Posterior cingulate gyrus (tissue), 11 donors: Measurements from ENCODE around the gene POLR3A.

ENCODE experiments used
- DNase-seq, 10 donors: peaks; one replicate each; pipeline versions ENCODE4 v3.0.0 to v3.0.0-alpha.2; 2020 to 2021; ENCODE audit warnings: mixed read lengths in 3 of 10
- intact Hi-C: fragments of 100-400 bp; cut with DNase I; formaldehyde crosslinking; loops from one replicate; pipeline ENCODE4 v1.15.1; 2023

Gene POLR3A

GRCh38 chr10:77925795-77926565 lies 103.3 kb downstream of the POLR3A start:
- peak in 9 of 10 donors; percentile 45 to 93 (median 69) for DNase-seq
- intact Hi-C loops = loop anchor here (1.0 kb wide), 1 partner anchor 80 kb away; no protein-coding TSS in a partner anchor

GRCh38 chr10:77925410-77925794 lies 103.9 kb downstream of the POLR3A start:
- peak in 7 of 10 donors; percentile 22 to 85 (median 49) for DNase-seq
- intact Hi-C loops = no loop called here

GRCh38 chr10:77922566-77923179 lies 106.6 kb downstream of the POLR3A start:
- no peak for DNase-seq
- intact Hi-C loops = no loop called here

GRCh38 chr10:77922055-77922454 lies 107.3 kb downstream of the POLR3A start:
- intact Hi-C loops = no loop called here
- DNase-seq = no peak

GRCh38 chr10:77921395-77921794 lies 107.9 kb downstream of the POLR3A start:
- intact Hi-C loops = no loop called here
- peak in 1 of 10 donors; percentile 86 for DNase-seq

- intact Hi-C loops = no loop called here
- DNase-seq = peak in 1 of 10 donors; percentile 75
These were observed 108.8 kb downstream of the POLR3A start for GRCh38 chr10:77920495-77920894.

- intact Hi-C loops = no loop called here
- DNase-seq = no peak
These were observed 109.6 kb downstream of the POLR3A start for GRCh38 chr10:77919713-77920108.
